ENCODE results near the gene ZNF26. TPM values are rescaled to one million over a fixed set of nuclear protein-coding genes. Genes with fewer than 3 reads are reported as not detected.

ZNF26 gene
- total RNA-seq = 10.4 and 12.5 TPM in 2 replicates

GRCh38 chr12:132986001-132986884 is at the start of gene ZNF26:
TSS of gene ZNF26 (plus strand) at chr12:132986367. CDS start at chr12:132986841, 474 bp downstream.

GRCh38 chr12:132956011-132956788 is 30.0 kb upstream of the ZNF26 start, which contains the start of gene ZNF605:
TSS of gene ZNF605 (minus strand) at chr12:132956306. CDS start at chr12:132945635, 10,671 bp downstream.

GRCh38 chr12:133037207-133038005 is 51.2 kb downstream of the ZNF26 start, which contains the start of gene ZNF84:
TSS of gene ZNF84 (plus strand) at chr12:133037509. CDS start at chr12:133041468, 3,959 bp downstream.

Other genes starting within 250 kb of the ZNF26 start
- 51.2 and 53.9 TPM in 2 replicates for gene ANKLE2, start 224.5 kb upstream of the ZNF26 start, total RNA-seq
- 81.3 and 99.7 TPM in 2 replicates for gene GOLGA3, start 157.5 kb upstream of the ZNF26 start, total RNA-seq
- gene CHFR, start 98.8 kb upstream of the ZNF26 start, total RNA-seq = 36.5 and 36.7 TPM in 2 replicates
- gene ZNF605, start 30.1 kb upstream of the ZNF26 start, total RNA-seq = 7.8 and 10.5 TPM in 2 replicates
- 17.2 and 22.6 TPM in 2 replicates for gene ZNF84, start 51.1 kb downstream of the ZNF26 start, total RNA-seq
- gene ZNF140, start 94.6 kb downstream of the ZNF26 start, total RNA-seq = 18.8 and 20.8 TPM in 2 replicates
- gene ZNF891, start 143.9 kb downstream of the ZNF26 start, total RNA-seq = 0.32 and 0.76 TPM in 2 replicates
- 3.2 and 5.5 TPM in 2 replicates for gene ZNF10, start 144.3 kb downstream of the ZNF26 start, total RNA-seq
- gene ZNF268, start 195.1 kb downstream of the ZNF26 start, total RNA-seq = 26.3 and 36.5 TPM in 2 replicates
- gene ANHX, start 249.5 kb downstream of the ZNF26 start, total RNA-seq = not detected in 2 replicates